Skeletal muscle tissue (tissue), 4 donors: ENCODE results near the gene LAMA4. TPM values are rescaled to one million over a fixed set of nuclear protein-coding genes. Genes with fewer than 3 reads are reported as not detected.

Experiments used
- H3K27ac ChIP-seq: one replicate; pipeline ENCODE4 v1.7.0; 2013; ENCODE audit warnings: mild to moderate bottlenecking, low read depth, low read length, inconsistent platforms
- H3K27me3 ChIP-seq, 3 donors: one replicate each; pipeline ENCODE4 v1.7.0; 2013; ENCODE audit warnings: low read length in 3 of 3; ENCODE audit not compliant: control insufficient read depth in 3 of 3, insufficient read depth in 3 of 3
- H3K36me3 ChIP-seq, 3 donors: one replicate each; pipeline ENCODE4 v1.7.0; 2013; ENCODE audit warnings: low read length in 3 of 3; ENCODE audit not compliant: control insufficient read depth in 3 of 3, insufficient read depth in 3 of 3
- H3K4me1 ChIP-seq, 3 donors: one replicate each; pipeline ENCODE4 v1.7.0; 2013; ENCODE audit warnings: low read length in 3 of 3, mild to moderate bottlenecking in 3 of 3; ENCODE audit not compliant: control insufficient read depth in 3 of 3, insufficient read depth in 3 of 3
- H3K4me3 ChIP-seq, 3 donors: one replicate each; pipeline ENCODE4 v1.7.0; 2013; ENCODE audit warnings: low read length in 3 of 3
- H3K9ac ChIP-seq, 3 donors: one replicate each; pipeline ENCODE4 v1.7.0; 2013; ENCODE audit warnings: low read length in 3 of 3, mild to moderate bottlenecking in 3 of 3, moderate library complexity in 2 of 3, low read depth in 1 of 3
- H3K9me3 ChIP-seq, 3 donors: one replicate each; pipeline ENCODE4 v1.7.0; 2013; ENCODE audit warnings: low read length in 3 of 3; ENCODE audit not compliant: control insufficient read depth in 3 of 3
- total RNA-seq: library from RNA; depleted of rRNA; stranded (reverse); fragments of >200 nt; gene quantifications from one replicate; pipeline ENCODE4 v1.2.3, GENCODE V29; 2014
- donor health status: Osteomylitis.

LAMA4 gene
- total RNA-seq, 1 donor from 2014 or later, result 248 TPM

GRCh38 chr6:112183271-112183671, 71.1 kb downstream of the LAMA4 start:
- Histone ChIP-seq H3K36me3 (peaks cover 0 to 18% (median 0%) of the 10 kb centered on the region in 3 donors), H3K9ac (no peak overlapping the region)

GRCh38 chr6:112181130-112181529, 73.2 kb downstream of the LAMA4 start:
- no peaks in the 10 kb centered on the region for H3K27me3 ChIP-seq
- H3K36me3 ChIP-seq, result peaks cover 0 to 9% (median 0%) of the 10 kb centered on the region in 3 donors
- no peaks in the 10 kb centered on the region for H3K9me3 ChIP-seq
- no peak overlapping the region for H3K4me3 ChIP-seq
- no peak overlapping the region for H3K27ac ChIP-seq
- H3K9ac ChIP-seq, result no peak overlapping the region
- no peaks in the 10 kb centered on the region for H3K4me1 ChIP-seq

More at GRCh38 chr6:112183271-112183671, 71.1 kb downstream of the LAMA4 start:
- no peaks in the 10 kb centered on the region for H3K4me1 ChIP-seq
- H3K9me3 ChIP-seq, result no peaks in the 10 kb centered on the region
- no peak overlapping the region for H3K27ac ChIP-seq
- no peaks in the 10 kb centered on the region for H3K27me3 ChIP-seq
- no peak overlapping the region for H3K4me3 ChIP-seq

- no peak overlapping the region for H3K9ac ChIP-seq
- H3K9me3 ChIP-seq, result no peaks in the 10 kb centered on the region
- H3K27ac ChIP-seq, result no peak overlapping the region
- H3K4me1 ChIP-seq, result no peaks in the 10 kb centered on the region
- no peak overlapping the region for H3K4me3 ChIP-seq
- no peaks in the 10 kb centered on the region for H3K27me3 ChIP-seq
- peaks cover 1 to 9% (median 2%) of the 10 kb centered on the region in 3 donors for H3K36me3 ChIP-seq
These were observed 74.1 kb downstream of the LAMA4 start for GRCh38 chr6:112180095-112180820.

- Histone ChIP-seq H3K4me1 (no peaks in the 10 kb centered on the region), H3K4me3 (no peak overlapping the region), H3K27ac (no peak overlapping the region), H3K36me3 (peaks cover 2 to 15% (median 4%) of the 10 kb centered on the region in 3 donors), H3K9ac (no peak overlapping the region), H3K9me3 (no peaks in the 10 kb centered on the region), H3K27me3 (no peaks in the 10 kb centered on the region)
These were observed 74.7 kb downstream of the LAMA4 start for GRCh38 chr6:112179631-112180030.

- Histone ChIP-seq H3K27me3 (no peaks in the 10 kb centered on the region), H3K9me3 (no peaks in the 10 kb centered on the region), H3K27ac (no peak overlapping the region), H3K36me3 (peaks cover 2 to 19% (median 4%) of the 10 kb centered on the region in 3 donors), H3K4me3 (no peak overlapping the region), H3K4me1 (no peaks in the 10 kb centered on the region), H3K9ac (no peak overlapping the region)
These were observed 75.5 kb downstream of the LAMA4 start for GRCh38 chr6:112178846-112179245.

GRCh38 chr6:112177092-112177491, 77.3 kb downstream of the LAMA4 start:
- Histone ChIP-seq H3K9ac (no peak overlapping the region), H3K4me3 (no peak overlapping the region), H3K4me1 (no peaks in the 10 kb centered on the region), H3K9me3 (no peaks in the 10 kb centered on the region), H3K27me3 (no peaks in the 10 kb centered on the region), H3K27ac (no peak overlapping the region), H3K36me3 (peaks cover 4 to 21% (median 4%) of the 10 kb centered on the region in 3 donors)

- Histone ChIP-seq H3K4me1 (no peaks in the 10 kb centered on the region), H3K4me3 (no peak overlapping the region), H3K9me3 (no peaks in the 10 kb centered on the region), H3K27ac (no peak overlapping the region), H3K9ac (no peak overlapping the region), H3K36me3 (peaks cover 4 to 24% (median 6%) of the 10 kb centered on the region in 3 donors), H3K27me3 (no peaks in the 10 kb centered on the region)
These were observed 78.2 kb downstream of the LAMA4 start for GRCh38 chr6:112176175-112176574.

GRCh38 chr6:112173221-112173804, 81.1 kb downstream of the LAMA4 start:
- no peaks in the 10 kb centered on the region for H3K9me3 ChIP-seq
- H3K36me3 ChIP-seq, result peaks cover 4 to 37% (median 9%) of the 10 kb centered on the region in 3 donors
- H3K27me3 ChIP-seq, result peaks cover 0 to 3% (median 0%) of the 10 kb centered on the region in 3 donors
- no peak overlapping the region for H3K4me3 ChIP-seq
- no peaks in the 10 kb centered on the region for H3K4me1 ChIP-seq
- no peak overlapping the region for H3K9ac ChIP-seq
- no peak overlapping the region for H3K27ac ChIP-seq

GRCh38 chr6:112172540-112172939, 81.8 kb downstream of the LAMA4 start:
- H3K9ac ChIP-seq, result no peak overlapping the region
- no peak overlapping the region for H3K4me3 ChIP-seq
- H3K4me1 ChIP-seq, result no peaks in the 10 kb centered on the region
- peaks cover 0 to 3% (median 0%) of the 10 kb centered on the region in 3 donors for H3K27me3 ChIP-seq
- no peaks in the 10 kb centered on the region for H3K9me3 ChIP-seq
- peaks cover 4 to 38% (median 9%) of the 10 kb centered on the region in 3 donors for H3K36me3 ChIP-seq
- H3K27ac ChIP-seq, result no peak overlapping the region

- Histone ChIP-seq H3K4me1 (no peaks in the 10 kb centered on the region), H3K36me3 (peaks cover 4 to 34% (median 9%) of the 10 kb centered on the region in 3 donors), H3K9ac (no peak overlapping the region), H3K27ac (no peak overlapping the region), H3K27me3 (peaks cover 0 to 3% (median 0%) of the 10 kb centered on the region in 3 donors), H3K4me3 (no peak overlapping the region), H3K9me3 (no peaks in the 10 kb centered on the region)
These were observed 84.8 kb downstream of the LAMA4 start for GRCh38 chr6:112169541-112169940.
